Keratinocyte (primary cell): ENCODE data around the gene ROPN1L. TPM values are rescaled to one million over a fixed set of nuclear protein-coding genes. Genes with fewer than 3 reads are reported as not detected.

Source experiments
- DNase-seq: peaks from one replicate; pipeline ENCODE4 v3.0.0-alpha.2; 2011; ENCODE audit warnings: low read depth, missing footprints, low spot score
- FAIRE-seq: peaks from 2 replicates; lab custom pipeline; 2011; peaks lifted over from hg19 to GRCh38; lab: Jason Lieb, UNC
- H2AFZ ChIP-seq: 2 replicates; pipeline ENCODE4 v1.6.0; 2012; ENCODE audit warnings: low read length, control low read depth, inconsistent platforms; ENCODE audit not compliant: control insufficient read depth
- H3K27ac ChIP-seq: 2 replicates; pipeline ENCODE4 v1.5.1; 2011; ENCODE audit warnings: low read length; ENCODE audit not compliant: control insufficient read depth, insufficient read depth
- H3K27me3 ChIP-seq: 3 replicates; pipeline ENCODE4 v1.6.0; 2011; ENCODE audit warnings: low read length; ENCODE audit not compliant: control insufficient read depth, insufficient read depth; ENCODE audit errors: extremely low read depth
- H3K36me3 ChIP-seq, 2 experiments: 2 replicates in 1 of 2; 3 replicates in 1 of 2; pipeline ENCODE4 v1.5.1; 2011; ENCODE audit warnings: low read length in 2 of 2, mild to moderate bottlenecking in 1 of 2; ENCODE audit not compliant: control insufficient read depth in 2 of 2, insufficient read depth in 2 of 2; ENCODE audit errors: extremely low read depth in 1 of 2
- H3K4me1 ChIP-seq: 3 replicates; pipeline ENCODE4 v1.5.1; 2011; ENCODE audit warnings: low read length; ENCODE audit not compliant: control insufficient read depth, insufficient read depth; ENCODE audit errors: extremely low read depth
- H3K4me2 ChIP-seq: 3 replicates; pipeline ENCODE4 v1.6.0; 2011; ENCODE audit warnings: low read depth, low read length; ENCODE audit not compliant: control insufficient read depth, insufficient read depth; ENCODE audit errors: extremely low read depth
- H3K4me3 ChIP-seq, 3 experiments: fragments of 200-600 bp in 1 of 3; sonication (generic) in 1 of 3; 2 replicates in 2 of 3; 3 replicates in 1 of 3; pipeline ENCODE4 v1.5.1; 2011 to 2016; ENCODE audit warnings: low read length in 3 of 3, mild to moderate bottlenecking in 3 of 3, control low read depth in 2 of 3, inconsistent platforms in 1 of 3, low read depth in 1 of 3, mixed read lengths in 1 of 3, mixed run types in 1 of 3, moderate library complexity in 1 of 3; ENCODE audit not compliant: control insufficient read depth in 2 of 3, insufficient read depth in 2 of 3; ENCODE audit errors: extremely low read depth in 1 of 3
- H3K79me2 ChIP-seq: 2 replicates; pipeline ENCODE4 v1.6.0; 2012; ENCODE audit warnings: low read length; ENCODE audit not compliant: control insufficient read depth, insufficient read depth
- H3K9ac ChIP-seq: 3 replicates; pipeline ENCODE4 v1.6.0; 2011; ENCODE audit warnings: low read length; ENCODE audit not compliant: control insufficient read depth, insufficient read depth; ENCODE audit errors: extremely low read depth
- H3K9me1 ChIP-seq: 3 replicates; pipeline ENCODE4 v1.6.0; 2011; ENCODE audit warnings: low read length; ENCODE audit not compliant: control insufficient read depth, insufficient read depth; ENCODE audit errors: extremely low read depth
- H3K9me3 ChIP-seq: 2 replicates; pipeline ENCODE4 v1.5.1; 2012; ENCODE audit warnings: low read depth, low read length; ENCODE audit not compliant: control insufficient read depth
- H4K20me1 ChIP-seq: 3 replicates; pipeline ENCODE4 v1.6.0; 2011; ENCODE audit warnings: low read length; ENCODE audit not compliant: control insufficient read depth, insufficient read depth; ENCODE audit errors: extremely low read depth
- EZH2 ChIP-seq: IDR thresholded peaks from one replicate; pipeline ENCODE4 v1.6.1; 2012; ENCODE audit warnings: inconsistent platforms, mild to moderate bottlenecking, low read length, moderate library complexity
- dilution Hi-C: fragments of 300-500 bp; cut with MboI; formaldehyde crosslinking; loops from one replicate; pipeline ENCODE4 v1.7.0; 2020; ENCODE audit warnings: low sequenced_read_pairs; ENCODE audit not compliant: extremely low pct_ligation_motif_present
- polyA plus RNA-seq, 5 experiments: library from polyadenylated mRNA; depleted of rRNA in 3 of 5; stranded (reverse) in 3 of 5; stranded (forward) in 1 of 5; unstranded in 1 of 5; fragments of >200 nt; gene quantifications; 1 replicate in 1 of 5; 2 replicates in 3 of 5; 3 replicates in 1 of 5; pipeline versions ENCODE4 v1.2.1 to v1.2.3, GENCODE V29; 2011 to 2012; ENCODE audit warnings: missing spikeins in 2 of 5, low read depth in 1 of 5, low replicate concordance in 1 of 5
- TF ChIP-seq, protein P1 (sequence below), 3 experiments: IDR thresholded peaks in 1 of 3; conservative IDR thresholded peaks in 1 of 3; optimal IDR thresholded peaks in 1 of 3; 2 replicates in 2 of 3; 3 replicates in 1 of 3; pipeline versions ENCODE3 to v1.5.1; 2011; ENCODE audit warnings: low read length in 3 of 3, mild to moderate bottlenecking in 3 of 3, moderate library complexity in 2 of 3, control low read depth in 1 of 3, inconsistent platforms in 1 of 3; ENCODE audit not compliant: insufficient read depth in 2 of 3; ENCODE audit errors: extremely low read depth in 1 of 3

Gene ROPN1L
- polyA plus RNA-seq, 1 donor (not counting 4 experiments of a cell fraction or from before 2014, with no cell fraction given) = not detected

DNA sequence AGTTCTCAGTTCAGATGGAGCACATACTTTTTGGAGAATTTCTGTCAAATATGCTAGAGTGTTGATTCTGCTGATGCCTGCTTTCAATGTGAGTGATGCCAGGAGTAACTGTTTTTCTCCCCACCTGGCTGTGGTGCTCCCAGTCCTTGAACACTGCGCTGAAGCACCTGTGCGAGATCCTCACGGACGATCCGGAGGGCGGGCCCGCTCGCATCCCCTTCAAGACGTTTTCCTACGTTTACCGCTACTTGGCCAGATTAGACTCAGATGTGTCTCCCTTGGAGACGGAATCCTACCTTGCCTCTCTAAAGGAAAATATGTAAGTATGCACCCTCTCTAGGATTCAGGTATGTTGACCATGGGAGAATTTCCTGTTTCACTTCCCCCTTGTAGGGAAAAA is 19.4 kb downstream of the ROPN1L start:
- Histone ChIP-seq H3K4me3 (no peak overlapping the region), H4K20me1 (no peaks in the 10 kb centered on the region), H3K27ac (no peak overlapping the region), H3K4me2 (no peak overlapping the region), H3K36me3 (no peaks in the 10 kb centered on the region), H3K79me2 (no peaks in the 10 kb centered on the region), H3K9me1 (no peaks in the 10 kb centered on the region), H3K4me1 (peaks cover 4% of the 10 kb centered on the region), H2AFZ (no peak overlapping the region), H3K9ac (no peak overlapping the region), H3K9me3 (no peaks in the 10 kb centered on the region), H3K27me3 (peaks cover 8% of the 10 kb centered on the region)
- TF ChIP-seq EZH2 = no peak
- TF ChIP-seq, protein P1, sequence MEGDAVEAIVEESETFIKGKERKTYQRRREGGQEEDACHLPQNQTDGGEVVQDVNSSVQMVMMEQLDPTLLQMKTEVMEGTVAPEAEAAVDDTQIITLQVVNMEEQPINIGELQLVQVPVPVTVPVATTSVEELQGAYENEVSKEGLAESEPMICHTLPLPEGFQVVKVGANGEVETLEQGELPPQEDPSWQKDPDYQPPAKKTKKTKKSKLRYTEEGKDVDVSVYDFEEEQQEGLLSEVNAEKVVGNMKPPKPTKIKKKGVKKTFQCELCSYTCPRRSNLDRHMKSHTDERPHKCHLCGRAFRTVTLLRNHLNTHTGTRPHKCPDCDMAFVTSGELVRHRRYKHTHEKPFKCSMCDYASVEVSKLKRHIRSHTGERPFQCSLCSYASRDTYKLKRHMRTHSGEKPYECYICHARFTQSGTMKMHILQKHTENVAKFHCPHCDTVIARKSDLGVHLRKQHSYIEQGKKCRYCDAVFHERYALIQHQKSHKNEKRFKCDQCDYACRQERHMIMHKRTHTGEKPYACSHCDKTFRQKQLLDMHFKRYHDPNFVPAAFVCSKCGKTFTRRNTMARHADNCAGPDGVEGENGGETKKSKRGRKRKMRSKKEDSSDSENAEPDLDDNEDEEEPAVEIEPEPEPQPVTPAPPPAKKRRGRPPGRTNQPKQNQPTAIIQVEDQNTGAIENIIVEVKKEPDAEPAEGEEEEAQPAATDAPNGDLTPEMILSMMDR (optimal IDR thresholded peaks at IDR 0.05 in 1 of 3, IDR thresholded peaks at IDR 0.05 in 1 of 3, conservative IDR thresholded peaks at IDR 0.05 in 1 of 3; ENCODE audit: extremely low read depth in 1 of 3, insufficient read depth in 2 of 3, low read length in 3 of 3) = no peak
- DNase-seq = no peak
- no peak for FAIRE-seq
- dilution Hi-C loops = no loop called here

DNA sequence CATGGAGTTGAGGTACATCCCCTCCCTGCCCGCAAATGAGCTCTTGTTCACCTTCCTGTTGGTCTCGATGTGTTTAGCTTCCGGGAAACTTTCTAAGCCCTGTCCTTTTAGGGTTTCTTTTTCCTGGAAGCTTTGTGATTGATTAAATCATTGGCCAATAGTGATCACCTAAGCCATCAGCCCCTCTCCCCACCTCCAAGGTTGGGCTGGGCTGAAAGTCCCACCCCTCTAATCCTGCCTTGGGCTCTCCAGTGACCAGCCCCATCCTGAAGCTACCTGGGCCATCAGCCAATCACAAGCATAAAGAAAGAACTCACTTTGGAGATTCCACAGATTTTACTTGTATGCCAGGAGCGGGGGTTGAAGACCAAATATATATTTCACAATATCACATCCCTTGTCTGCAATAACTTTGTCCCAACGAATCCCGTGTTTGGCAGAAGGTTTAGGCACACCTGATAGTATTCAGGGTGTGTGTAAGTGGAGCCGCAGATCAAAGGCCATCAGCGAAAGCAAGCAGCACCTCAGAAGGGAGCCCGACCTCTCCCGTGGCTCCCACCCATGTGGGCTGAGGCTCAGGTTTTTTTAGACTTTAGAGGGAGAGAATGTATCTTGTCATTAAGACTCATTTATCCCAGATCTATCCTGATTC is 20.4 kb downstream of the ROPN1L start:
- H3K79me2 ChIP-seq = no peaks in the 10 kb centered on the region
- H3K36me3 ChIP-seq = no peaks in the 10 kb centered on the region
- H3K27me3 ChIP-seq = peaks cover 8% of the 10 kb centered on the region
- no peak overlapping the region for H3K27ac ChIP-seq
- no peak overlapping the region for H3K9ac ChIP-seq
- H3K4me2 ChIP-seq = no peak overlapping the region
- no peak overlapping the region for H2AFZ ChIP-seq
- FAIRE-seq (no peak), DNase-seq (no peak)
- TF ChIP-seq, protein P1 (optimal IDR thresholded peaks at IDR 0.05 in 1 of 3, IDR thresholded peaks at IDR 0.05 in 1 of 3, conservative IDR thresholded peaks at IDR 0.05 in 1 of 3; ENCODE audit: extremely low read depth in 1 of 3, insufficient read depth in 2 of 3, low read length in 3 of 3) = no peak
- TF ChIP-seq EZH2 = no peak
- H3K9me1 ChIP-seq = no peaks in the 10 kb centered on the region
- H4K20me1 ChIP-seq = no peaks in the 10 kb centered on the region
- dilution Hi-C loops = no loop called here
- no peaks in the 10 kb centered on the region for H3K4me1 ChIP-seq
- no peaks in the 10 kb centered on the region for H3K9me3 ChIP-seq
- H3K4me3 ChIP-seq = no peak overlapping the region
